ENCODE results near the gene MIER1.
A peak's percentile ranks its signal among the peaks of the same experiment; 100 is the strongest.

MIER1 gene

DNA sequence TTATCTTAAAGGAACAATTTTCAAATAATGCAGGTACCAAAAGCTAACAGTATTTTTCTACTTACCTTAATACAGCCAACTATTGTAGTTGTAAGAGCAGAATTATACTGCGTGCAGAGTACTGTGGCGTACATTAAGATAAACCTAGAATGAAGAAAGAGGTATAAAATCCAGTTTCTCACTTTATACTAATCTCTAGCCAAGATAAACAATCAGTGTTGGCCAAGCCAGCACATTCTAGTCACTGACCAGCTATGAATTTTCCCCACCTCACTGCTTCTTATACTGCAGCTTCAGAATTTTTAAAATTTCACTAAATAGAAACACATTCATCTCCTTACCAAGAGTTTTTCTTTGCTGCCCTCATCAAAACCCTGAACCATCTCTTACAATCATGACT, 95.5 kb downstream of the MIER1 start:
- Histone ChIP-seq H3K9ac (ENCODE audit: low read length) (peak overlapping the region; percentile 57), H3K14ac (ENCODE audit: low read length in 2 of 2) (no peak overlapping the region), H2AFZ (ENCODE audit: low read depth, low read length) (no peak overlapping the region), H3K18ac (ENCODE audit: low read depth in 1 of 2, low read length in 2 of 2) (no peak overlapping the region), H3K79me1 (replicated peaks; ENCODE audit: low read length, poor library complexity, severe bottlenecking) (peaks cover 4% of the 10 kb centered on the region), H3K4me2 (ENCODE audit: low read length, poor library complexity, severe bottlenecking) (no peak overlapping the region), H2AK5ac (ENCODE audit: low read length, severe bottlenecking) (no peak overlapping the region), H3K4me1 (ENCODE audit: control insufficient read depth, insufficient read depth, low read depth, low read length) (no peaks in the 10 kb centered on the region), H3K9me3 (ENCODE audit: control insufficient read depth, low read length) (no peaks in the 10 kb centered on the region), H2BK5ac (ENCODE audit: low read depth, low read length, poor library complexity, severe bottlenecking) (no peak overlapping the region), H3K27me3 (ENCODE audit: control insufficient read depth in 1 of 2, insufficient read depth in 1 of 2, low read length in 2 of 2) (no peaks in the 10 kb centered on the region), H3K36me3 (ENCODE audit: control insufficient read depth in 1 of 2, insufficient read depth in 2 of 2, low read depth in 1 of 2, low read length in 2 of 2) (peaks cover 0 to 23% of the 10 kb centered on the region in 2 experiments), H4K8ac (ENCODE audit: low read length) (no peak overlapping the region), H2BK12ac (ENCODE audit: low read length in 2 of 2) (no peak overlapping the region), H3K4me3 (ENCODE audit: insufficient read depth in 1 of 2, low read depth in 1 of 2, low read length in 2 of 2) (no peak overlapping the region), H2BK120ac (ENCODE audit: low read depth, low read length) (no peak overlapping the region), H3K4ac (ENCODE audit: low read depth in 1 of 2, low read length in 2 of 2) (no peak overlapping the region), H3K23ac (ENCODE audit: low read length in 2 of 2) (no peak overlapping the region), H2BK15ac (ENCODE audit: low read depth, poor library complexity, severe bottlenecking) (no peak overlapping the region), H4K91ac (ENCODE audit: low read length) (no peak overlapping the region), H3K27ac (ENCODE audit: low read length, poor library complexity, severe bottlenecking) (peak overlapping the region; percentile 71)
- no peak for DNase-seq
- WGBS: 96% methylated on average over 2 of the region's 2 CpGs

DNA sequence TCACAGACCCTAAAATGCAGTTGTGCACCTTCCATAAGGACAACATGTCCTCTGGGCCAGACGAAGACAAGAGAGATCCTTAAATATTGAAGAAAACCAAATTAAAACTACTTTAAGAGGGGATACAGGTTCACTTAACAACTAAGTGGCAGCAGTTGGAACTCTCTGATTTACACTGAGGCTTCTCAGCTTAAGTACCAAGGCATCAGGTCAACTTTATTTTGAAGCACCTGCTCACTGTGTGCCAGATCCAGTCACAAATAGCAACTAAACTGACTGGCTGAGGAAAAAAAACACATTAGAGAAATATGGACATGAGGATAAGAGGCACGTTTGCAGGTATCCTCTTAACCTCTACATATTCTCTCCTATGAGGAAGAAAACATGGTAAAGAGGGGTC, 96.0 kb downstream of the MIER1 start:
- Histone ChIP-seq H3K4me1 (ENCODE audit: control insufficient read depth, insufficient read depth, low read depth, low read length) (no peaks in the 10 kb centered on the region), H4K8ac (ENCODE audit: low read length) (no peak overlapping the region), H3K14ac (ENCODE audit: low read length in 2 of 2) (no peak overlapping the region), H3K36me3 (ENCODE audit: control insufficient read depth in 1 of 2, insufficient read depth in 2 of 2, low read depth in 1 of 2, low read length in 2 of 2) (peaks cover 0 to 24% of the 10 kb centered on the region in 2 experiments), H3K4me3 (ENCODE audit: insufficient read depth in 1 of 2, low read depth in 1 of 2, low read length in 2 of 2) (no peak overlapping the region), H2AK5ac (ENCODE audit: low read length, severe bottlenecking) (no peak overlapping the region), H3K18ac (ENCODE audit: low read depth in 1 of 2, low read length in 2 of 2) (no peak overlapping the region), H3K23ac (ENCODE audit: low read length in 2 of 2) (no peak overlapping the region), H2BK15ac (ENCODE audit: low read depth, poor library complexity, severe bottlenecking) (no peak overlapping the region), H2AFZ (ENCODE audit: low read depth, low read length) (no peak overlapping the region), H3K9ac (ENCODE audit: low read length) (peak overlapping the region; percentile 57), H3K27ac (ENCODE audit: low read length, poor library complexity, severe bottlenecking) (peak overlapping the region; percentile 71), H3K27me3 (ENCODE audit: control insufficient read depth in 1 of 2, insufficient read depth in 1 of 2, low read length in 2 of 2) (no peaks in the 10 kb centered on the region), H2BK120ac (ENCODE audit: low read depth, low read length) (no peak overlapping the region), H3K79me1 (replicated peaks; ENCODE audit: low read length, poor library complexity, severe bottlenecking) (peaks cover 4% of the 10 kb centered on the region), H4K91ac (ENCODE audit: low read length) (no peak overlapping the region), H2BK5ac (ENCODE audit: low read depth, low read length, poor library complexity, severe bottlenecking) (no peak overlapping the region), H2BK12ac (ENCODE audit: low read length in 2 of 2) (no peak overlapping the region), H3K4me2 (ENCODE audit: low read length, poor library complexity, severe bottlenecking) (no peak overlapping the region), H3K4ac (ENCODE audit: low read depth in 1 of 2, low read length in 2 of 2) (no peak overlapping the region), H3K9me3 (ENCODE audit: control insufficient read depth, low read length) (no peaks in the 10 kb centered on the region)
- no peak for DNase-seq
- WGBS: 50% methylated on average over 2 of the region's 2 CpGs

DNA sequence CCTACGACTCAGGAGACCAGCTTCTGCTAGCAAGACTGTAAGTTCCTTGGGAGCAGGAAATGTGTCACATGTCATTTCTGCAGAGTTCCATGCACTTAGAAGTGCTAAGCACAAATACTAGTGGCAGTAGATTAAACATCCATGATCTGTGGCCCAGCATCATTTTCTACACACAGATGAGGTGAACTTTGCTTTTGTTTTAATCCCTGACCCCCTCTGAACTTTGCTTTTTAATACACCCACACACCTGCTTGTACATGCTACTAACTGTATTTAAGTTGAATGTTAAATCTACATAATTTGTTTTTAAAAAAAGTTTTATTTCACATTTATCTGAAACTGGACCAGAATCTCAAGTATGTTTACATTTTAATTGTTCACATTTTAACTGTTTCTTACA, 104.7 kb downstream of the MIER1 start:
- no peaks in the 10 kb centered on the region for H3K4me1 ChIP-seq (ENCODE audit: control insufficient read depth, insufficient read depth, low read depth, low read length)
- H3K14ac ChIP-seq (ENCODE audit: low read length in 2 of 2): no peak overlapping the region
- no peak overlapping the region for H2AK5ac ChIP-seq (ENCODE audit: low read length, severe bottlenecking)
- no peaks in the 10 kb centered on the region for H3K9me3 ChIP-seq (ENCODE audit: control insufficient read depth, low read length)
- no peak overlapping the region for H3K4me2 ChIP-seq (ENCODE audit: low read length, poor library complexity, severe bottlenecking)
- peaks cover 0 to 11% of the 10 kb centered on the region in 2 experiments for H3K36me3 ChIP-seq (ENCODE audit: control insufficient read depth in 1 of 2, insufficient read depth in 2 of 2, low read depth in 1 of 2, low read length in 2 of 2)
- no peak overlapping the region for H2AFZ ChIP-seq (ENCODE audit: low read depth, low read length)
- no peak overlapping the region for H4K91ac ChIP-seq (ENCODE audit: low read length)
- H2BK12ac ChIP-seq (ENCODE audit: low read length in 2 of 2): no peak overlapping the region
- no peak overlapping the region for H4K8ac ChIP-seq (ENCODE audit: low read length)
- H2BK120ac ChIP-seq (ENCODE audit: low read depth, low read length): no peak overlapping the region
- H3K9ac ChIP-seq (ENCODE audit: low read length): no peak overlapping the region
- H3K18ac ChIP-seq (ENCODE audit: low read depth in 1 of 2, low read length in 2 of 2): no peak overlapping the region
- no peak for DNase-seq
- H3K79me1 ChIP-seq (replicated peaks; ENCODE audit: low read length, poor library complexity, severe bottlenecking): peaks cover 5% of the 10 kb centered on the region
- no peak overlapping the region for H3K4me3 ChIP-seq (ENCODE audit: insufficient read depth in 1 of 2, low read depth in 1 of 2, low read length in 2 of 2)
- no peak overlapping the region for H3K23ac ChIP-seq (ENCODE audit: low read length in 2 of 2)
- 100% methylated on average over 1 of the region's 1 CpG for WGBS
- H3K27me3 ChIP-seq (ENCODE audit: control insufficient read depth in 1 of 2, insufficient read depth in 1 of 2, low read length in 2 of 2): no peaks in the 10 kb centered on the region
- no peak overlapping the region for H2BK15ac ChIP-seq (ENCODE audit: low read depth, poor library complexity, severe bottlenecking)
- H3K4ac ChIP-seq (ENCODE audit: low read depth in 1 of 2, low read length in 2 of 2): no peak overlapping the region
- no peak overlapping the region for H3K27ac ChIP-seq (ENCODE audit: low read length, poor library complexity, severe bottlenecking)
- no peak overlapping the region for H2BK5ac ChIP-seq (ENCODE audit: low read depth, low read length, poor library complexity, severe bottlenecking)

DNA sequence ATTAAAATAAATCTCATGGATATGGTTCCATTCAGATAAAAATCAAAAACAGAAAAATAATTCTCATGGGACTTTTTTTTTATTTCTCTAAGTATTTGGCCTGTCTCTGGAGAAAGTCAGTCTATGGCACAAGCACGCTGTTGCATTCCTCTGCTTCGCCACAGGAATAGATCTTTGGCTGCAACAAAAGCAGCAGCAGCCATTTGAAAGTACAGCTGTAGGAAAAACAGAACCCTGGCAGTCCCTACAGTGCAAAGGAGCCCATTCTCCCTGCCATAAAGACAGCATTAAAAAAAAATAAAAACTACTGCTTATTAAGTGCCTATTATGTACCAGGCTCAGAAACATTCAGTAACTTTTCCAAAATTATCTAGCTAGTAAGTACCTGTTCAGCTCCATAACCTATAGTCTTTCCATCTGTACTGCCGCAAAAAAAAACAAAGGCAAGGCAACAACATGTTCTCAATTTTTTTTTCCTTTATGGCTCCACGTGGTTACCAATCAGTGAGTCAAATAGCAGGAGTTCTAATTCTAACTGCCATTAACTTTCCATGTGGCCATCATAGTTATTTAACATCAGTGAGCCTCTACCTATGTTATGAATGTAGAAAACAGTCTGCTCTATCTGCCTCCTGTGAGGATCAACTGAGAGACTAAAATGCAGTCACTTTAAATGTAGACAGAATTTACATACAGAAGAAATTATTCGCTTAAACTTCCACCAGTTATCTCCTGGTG, 106.5 kb downstream of the MIER1 start:
- no peaks in the 10 kb centered on the region for H3K27me3 ChIP-seq (ENCODE audit: control insufficient read depth in 1 of 2, insufficient read depth in 1 of 2, low read length in 2 of 2)
- peak overlapping the region in 1 of 2 experiments; percentile 11 for H3K18ac ChIP-seq (ENCODE audit: low read depth in 1 of 2, low read length in 2 of 2)
- H3K79me1 ChIP-seq (replicated peaks; ENCODE audit: low read length, poor library complexity, severe bottlenecking): peaks cover 3% of the 10 kb centered on the region
- H3K4me3 ChIP-seq (ENCODE audit: insufficient read depth in 1 of 2, low read depth in 1 of 2, low read length in 2 of 2): no peak overlapping the region
- H4K8ac ChIP-seq (ENCODE audit: low read length): no peak overlapping the region
- H2BK12ac ChIP-seq (ENCODE audit: low read length in 2 of 2): no peak overlapping the region
- no peak overlapping the region for H2BK5ac ChIP-seq (ENCODE audit: low read depth, low read length, poor library complexity, severe bottlenecking)
- no peak overlapping the region for H3K4me2 ChIP-seq (ENCODE audit: low read length, poor library complexity, severe bottlenecking)
- no peaks in the 10 kb centered on the region for H3K4me1 ChIP-seq (ENCODE audit: control insufficient read depth, insufficient read depth, low read depth, low read length)
- H3K23ac ChIP-seq (ENCODE audit: low read length in 2 of 2): no peak overlapping the region
- peaks cover 0 to 12% of the 10 kb centered on the region in 2 experiments for H3K36me3 ChIP-seq (ENCODE audit: control insufficient read depth in 1 of 2, insufficient read depth in 2 of 2, low read depth in 1 of 2, low read length in 2 of 2)
- no peak overlapping the region for H4K91ac ChIP-seq (ENCODE audit: low read length)
- no peak for DNase-seq
- no peak overlapping the region for H2BK15ac ChIP-seq (ENCODE audit: low read depth, poor library complexity, severe bottlenecking)
- no peak overlapping the region for H3K14ac ChIP-seq (ENCODE audit: low read length in 2 of 2)
- no peaks in the 10 kb centered on the region for H3K9me3 ChIP-seq (ENCODE audit: control insufficient read depth, low read length)
- H3K4ac ChIP-seq (ENCODE audit: low read depth in 1 of 2, low read length in 2 of 2): no peak overlapping the region
- H3K27ac ChIP-seq (ENCODE audit: low read length, poor library complexity, severe bottlenecking): no peak overlapping the region
- no peak overlapping the region for H2AK5ac ChIP-seq (ENCODE audit: low read length, severe bottlenecking)
- no peak overlapping the region for H3K9ac ChIP-seq (ENCODE audit: low read length)
- H2BK120ac ChIP-seq (ENCODE audit: low read depth, low read length): no peak overlapping the region
- no peak overlapping the region for H2AFZ ChIP-seq (ENCODE audit: low read depth, low read length)
- 91% methylated on average over 4 of the region's 5 CpGs for whole genome bisulfite sequencing

Data from mesenchymal stem cell (in vitro differentiated cells and primary cell).